ENCODE results near the gene KIAA0825.
"Not testable (repeated sequence)": the region's sequence is repeated elsewhere in the genome, so short reads cannot be mapped to it uniquely, and the experiment has no call there.

Gene KIAA0825

GRCh38 chr5:94618029-94618492 is 343 bp downstream of the KIAA0825 start:
- peak overlapping the region; percentile 95 for H3K4me3 ChIP-seq (ENCODE audit: insufficient read length, low read depth)
- DNase-seq (ENCODE audit: low read depth, low spot score) = peak; percentile 11
- no peaks in the 10 kb centered on the region for H3K9me3 ChIP-seq (ENCODE audit: insufficient read depth, low read length)
- TF ChIP-seq ZNF274 (IDR thresholded peaks at IDR 0.05; ENCODE audit: low read depth, low read length) = no peak
- TF ChIP-seq YY1 (IDR thresholded peaks at IDR 0.05; ENCODE audit: insufficient read depth, insufficient read length) = no peak
- TF ChIP-seq SUZ12 (IDR thresholded peaks at IDR 0.05; ENCODE audit: extremely low read depth, insufficient read depth, insufficient read length) = no peak
- peak overlapping the region; percentile 92 for H3K9ac ChIP-seq (ENCODE audit: insufficient read length, low read depth)
- no peaks in the 10 kb centered on the region for H3K27me3 ChIP-seq (ENCODE audit: insufficient read depth, insufficient read length)
- H3K36me3 ChIP-seq (ENCODE audit: insufficient read depth, insufficient read length, low read length) = no peaks in the 10 kb centered on the region
- H3K4me1 ChIP-seq (ENCODE audit: insufficient read depth, insufficient read length) = no peaks in the 10 kb centered on the region

GRCh38 chr5:94615862-94616261 is 2.5 kb downstream of the KIAA0825 start:
- no peaks in the 10 kb centered on the region for H3K4me1 ChIP-seq (ENCODE audit: insufficient read depth, insufficient read length)
- no peak overlapping the region for H3K9ac ChIP-seq (ENCODE audit: insufficient read length, low read depth)
- no peaks in the 10 kb centered on the region for H3K9me3 ChIP-seq (ENCODE audit: insufficient read depth, low read length)
- no peak for TF ChIP-seq ZNF274 (IDR thresholded peaks at IDR 0.05; ENCODE audit: low read depth, low read length)
- no peak for TF ChIP-seq YY1 (IDR thresholded peaks at IDR 0.05; ENCODE audit: insufficient read depth, insufficient read length)
- no peak for TF ChIP-seq SUZ12 (IDR thresholded peaks at IDR 0.05; ENCODE audit: extremely low read depth, insufficient read depth, insufficient read length)
- no peak overlapping the region for H3K4me3 ChIP-seq (ENCODE audit: insufficient read length, low read depth)
- H3K27me3 ChIP-seq (ENCODE audit: insufficient read depth, insufficient read length) = no peaks in the 10 kb centered on the region
- no peak for DNase-seq (ENCODE audit: low read depth, low spot score)
- H3K36me3 ChIP-seq (ENCODE audit: insufficient read depth, insufficient read length, low read length) = no peaks in the 10 kb centered on the region

GRCh38 chr5:94614156-94614805 is 4.1 kb downstream of the KIAA0825 start:
- Histone ChIP-seq H3K9ac (ENCODE audit: insufficient read length, low read depth) (no peak overlapping the region), H3K27me3 (ENCODE audit: insufficient read depth, insufficient read length) (no peaks in the 10 kb centered on the region), H3K4me1 (ENCODE audit: insufficient read depth, insufficient read length) (no peaks in the 10 kb centered on the region), H3K4me3 (ENCODE audit: insufficient read length, low read depth) (no peak overlapping the region), H3K36me3 (ENCODE audit: insufficient read depth, insufficient read length, low read length) (no peaks in the 10 kb centered on the region), H3K9me3 (ENCODE audit: insufficient read depth, low read length) (no peaks in the 10 kb centered on the region)
- no peak for DNase-seq (ENCODE audit: low read depth, low spot score)
- no peak for TF ChIP-seq SUZ12 (IDR thresholded peaks at IDR 0.05; ENCODE audit: extremely low read depth, insufficient read depth, insufficient read length)
- TF ChIP-seq YY1 (IDR thresholded peaks at IDR 0.05; ENCODE audit: insufficient read depth, insufficient read length) = no peak
- TF ChIP-seq ZNF274 (IDR thresholded peaks at IDR 0.05; ENCODE audit: low read depth, low read length) = no peak

- H3K4me3 ChIP-seq (ENCODE audit: insufficient read length, low read depth) = no peak overlapping the region
- H3K9me3 ChIP-seq (ENCODE audit: insufficient read depth, low read length) = no peaks in the 10 kb centered on the region
- H3K27me3 ChIP-seq (ENCODE audit: insufficient read depth, insufficient read length) = no peaks in the 10 kb centered on the region
- H3K36me3 ChIP-seq (ENCODE audit: insufficient read depth, insufficient read length, low read length) = no peaks in the 10 kb centered on the region
- DNase-seq (ENCODE audit: low read depth, low spot score) = no peak
- H3K4me1 ChIP-seq (ENCODE audit: insufficient read depth, insufficient read length) = no peaks in the 10 kb centered on the region
- no peak overlapping the region for H3K9ac ChIP-seq (ENCODE audit: insufficient read length, low read depth)
- no peak for TF ChIP-seq YY1 (IDR thresholded peaks at IDR 0.05; ENCODE audit: insufficient read depth, insufficient read length)
- TF ChIP-seq ZNF274 (IDR thresholded peaks at IDR 0.05; ENCODE audit: low read depth, low read length) = no peak
- TF ChIP-seq SUZ12 (IDR thresholded peaks at IDR 0.05; ENCODE audit: extremely low read depth, insufficient read depth, insufficient read length) = no peak
These were observed 4.8 kb downstream of the KIAA0825 start for GRCh38 chr5:94613583-94613982.

GRCh38 chr5:94595281-94595840 is 23.0 kb downstream of the KIAA0825 start:
- TF ChIP-seq ZNF274 (IDR thresholded peaks at IDR 0.05; ENCODE audit: low read depth, low read length) (no peak), YY1 (IDR thresholded peaks at IDR 0.05; ENCODE audit: insufficient read depth, insufficient read length) (no peak)
- no peaks in the 10 kb centered on the region for H3K27me3 ChIP-seq (ENCODE audit: insufficient read depth, insufficient read length)
- no peak overlapping the region for H3K4me3 ChIP-seq (ENCODE audit: insufficient read length, low read depth)
- no peak for DNase-seq (ENCODE audit: low read depth, low spot score)
- H3K9me3 ChIP-seq (ENCODE audit: insufficient read depth, low read length) = no peaks in the 10 kb centered on the region
- H3K36me3 ChIP-seq (ENCODE audit: insufficient read depth, insufficient read length, low read length) = no peaks in the 10 kb centered on the region
- H3K9ac ChIP-seq (ENCODE audit: insufficient read length, low read depth) = no peak overlapping the region
- no peaks in the 10 kb centered on the region for H3K4me1 ChIP-seq (ENCODE audit: insufficient read depth, insufficient read length)

GRCh38 chr5:94577466-94578245 is 40.7 kb downstream of the KIAA0825 start:
- Histone ChIP-seq H3K4me1 (ENCODE audit: insufficient read depth, insufficient read length) (no peaks in the 10 kb centered on the region), H3K27me3 (ENCODE audit: insufficient read depth, insufficient read length) (no peaks in the 10 kb centered on the region), H3K36me3 (ENCODE audit: insufficient read depth, insufficient read length, low read length) (no peaks in the 10 kb centered on the region), H3K9ac (ENCODE audit: insufficient read length, low read depth) (no peak overlapping the region), H3K9me3 (ENCODE audit: insufficient read depth, low read length) (no peaks in the 10 kb centered on the region), H3K4me3 (ENCODE audit: insufficient read length, low read depth) (no peak overlapping the region)
- DNase-seq (ENCODE audit: low read depth, low spot score) = no peak
- TF ChIP-seq ZNF274 (IDR thresholded peaks at IDR 0.05; ENCODE audit: low read depth, low read length) = no peak
- TF ChIP-seq YY1 (IDR thresholded peaks at IDR 0.05; ENCODE audit: insufficient read depth, insufficient read length) = no peak
- TF ChIP-seq SUZ12 (IDR thresholded peaks at IDR 0.05; ENCODE audit: extremely low read depth, insufficient read depth, insufficient read length) = no peak

- Histone ChIP-seq H3K9ac (ENCODE audit: insufficient read length, low read depth) (no peak overlapping the region), H3K27me3 (ENCODE audit: insufficient read depth, insufficient read length) (no peaks in the 10 kb centered on the region), H3K4me3 (ENCODE audit: insufficient read length, low read depth) (no peak overlapping the region), H3K36me3 (ENCODE audit: insufficient read depth, insufficient read length, low read length) (no peaks in the 10 kb centered on the region), H3K4me1 (ENCODE audit: insufficient read depth, insufficient read length) (no peaks in the 10 kb centered on the region), H3K9me3 (ENCODE audit: insufficient read depth, low read length) (no peaks in the 10 kb centered on the region)
- DNase-seq (ENCODE audit: low read depth, low spot score) = no peak
- no peak for TF ChIP-seq ZNF274 (IDR thresholded peaks at IDR 0.05; ENCODE audit: low read depth, low read length)
- no peak for TF ChIP-seq SUZ12 (IDR thresholded peaks at IDR 0.05; ENCODE audit: extremely low read depth, insufficient read depth, insufficient read length)
These were observed 43.2 kb downstream of the KIAA0825 start for GRCh38 chr5:94575196-94575595.

GRCh38 chr5:94573349-94573748 is 45.1 kb downstream of the KIAA0825 start:
- peak; percentile 11 for DNase-seq (ENCODE audit: low read depth, low spot score)
- H3K4me3 ChIP-seq (ENCODE audit: insufficient read length, low read depth); H3K4me1 ChIP-seq (ENCODE audit: insufficient read depth, insufficient read length): not testable (repeated sequence)

More at GRCh38 chr5:94573349-94573748, 45.1 kb downstream of the KIAA0825 start:
- H3K9me3 ChIP-seq (ENCODE audit: insufficient read depth, low read length); H3K36me3 ChIP-seq (ENCODE audit: insufficient read depth, insufficient read length, low read length); H3K27me3 ChIP-seq (ENCODE audit: insufficient read depth, insufficient read length); H3K9ac ChIP-seq (ENCODE audit: insufficient read length, low read depth): not testable (repeated sequence)
